Measurements from ENCODE around the gene RPS26.
A peak's percentile ranks its signal among the peaks of the same experiment; 100 is the strongest.
"Not testable (repeated sequence)": the region's sequence is repeated elsewhere in the genome, so short reads cannot be mapped to it uniquely, and the experiment has no call there.

RPS26 gene

DNA sequence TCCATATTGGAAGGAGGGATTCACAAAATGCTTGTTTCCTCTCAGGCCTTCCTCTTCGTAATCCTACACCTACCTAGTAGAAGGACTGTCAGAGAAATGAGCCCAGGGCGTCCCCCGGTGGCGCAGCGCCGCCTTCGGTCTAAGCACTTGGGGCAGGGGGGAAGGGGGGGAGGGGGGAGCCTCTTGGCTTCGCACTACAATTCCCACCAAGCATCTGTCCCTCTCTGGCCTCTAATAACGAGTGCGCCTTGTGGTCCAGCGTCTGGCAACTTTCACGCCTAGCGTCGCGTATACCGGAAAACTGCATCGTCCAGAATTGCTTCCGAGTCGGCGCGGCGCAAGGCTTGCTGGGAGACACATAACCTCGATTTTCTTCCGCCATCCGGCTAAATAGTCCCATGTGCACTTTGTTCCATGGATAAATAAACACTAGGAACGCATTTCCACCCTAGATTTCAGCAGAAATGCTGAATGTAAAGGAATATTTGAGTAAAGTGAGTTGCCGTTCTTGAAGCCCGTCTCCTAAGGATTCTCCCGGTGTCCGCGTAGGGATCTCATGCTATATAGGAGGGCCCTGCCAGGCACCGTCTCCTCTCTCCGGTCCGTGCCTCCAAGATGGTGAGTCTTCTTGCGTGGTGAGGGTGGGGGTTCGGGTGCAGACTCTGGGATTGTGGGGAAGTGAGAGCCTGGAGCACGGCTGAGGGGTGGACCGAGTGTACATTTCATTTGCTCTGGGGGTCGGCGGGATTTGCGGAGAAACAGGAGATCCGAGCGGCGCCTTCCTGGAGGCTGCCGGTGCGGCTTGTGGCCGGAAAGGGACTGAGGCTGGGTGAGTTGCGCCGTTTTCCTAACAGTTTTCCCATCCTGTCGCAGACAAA, at the start of gene RPS26:
TSS of gene RPS26 (plus strand) at position 367 of the 878 bp plus-strand sequence. CDS start at position 616, 249 bp downstream.
- DNase-seq (ENCODE audit: low spot score) = peak; percentile 92

DNA sequence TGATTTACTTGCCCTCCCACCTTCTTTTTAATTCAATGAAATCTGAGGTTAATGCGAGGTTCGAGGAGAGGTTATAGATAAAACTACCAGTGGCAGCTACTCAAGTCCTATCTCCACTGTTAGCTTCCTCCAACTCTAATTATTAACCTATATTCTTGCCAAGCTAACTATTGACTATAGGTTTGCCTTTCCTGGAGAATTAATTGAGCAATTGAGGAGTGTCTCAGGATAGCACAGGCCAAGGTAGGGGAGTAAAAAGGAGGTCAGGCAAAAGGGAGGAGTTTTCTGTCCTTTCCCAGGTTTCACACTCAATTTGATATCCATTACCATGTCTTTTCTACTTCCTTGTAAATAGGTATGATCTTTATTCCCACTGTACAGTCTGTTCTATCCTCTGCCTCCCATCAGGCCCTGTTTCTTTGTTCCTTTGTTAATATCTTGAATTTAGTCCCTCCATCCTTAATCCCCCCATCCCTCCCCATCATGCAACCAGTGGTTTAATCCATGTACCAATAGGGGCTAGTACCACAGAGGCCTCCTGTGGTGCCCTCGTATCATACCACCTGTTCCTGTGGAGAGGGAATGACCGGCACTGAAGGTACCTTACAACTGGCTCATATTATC, 48.4 kb upstream of the RPS26 start:
- no peak for DNase-seq (ENCODE audit: low spot score)

DNA sequence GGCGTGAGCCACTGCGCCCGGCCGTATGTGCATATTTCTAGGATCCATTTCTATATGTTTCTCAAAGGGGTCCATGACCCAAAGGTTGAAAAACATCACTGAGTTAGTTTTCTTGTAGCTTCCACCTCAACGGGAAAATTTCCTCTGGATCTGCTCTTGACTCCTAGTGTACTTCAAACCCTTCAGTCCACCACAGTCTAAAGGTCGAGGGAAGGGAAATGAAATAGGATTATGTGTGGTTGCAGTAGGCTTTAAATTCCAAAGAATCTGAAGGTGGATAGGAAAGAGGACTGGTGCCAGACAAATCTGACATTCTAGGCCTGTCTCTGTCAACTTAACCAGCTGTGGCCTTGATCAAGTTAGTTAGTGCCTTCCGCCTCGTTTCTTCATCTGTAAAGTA, 46.4 kb upstream of the RPS26 start:
- DNase-seq (ENCODE audit: low spot score) = no peak

DNA sequence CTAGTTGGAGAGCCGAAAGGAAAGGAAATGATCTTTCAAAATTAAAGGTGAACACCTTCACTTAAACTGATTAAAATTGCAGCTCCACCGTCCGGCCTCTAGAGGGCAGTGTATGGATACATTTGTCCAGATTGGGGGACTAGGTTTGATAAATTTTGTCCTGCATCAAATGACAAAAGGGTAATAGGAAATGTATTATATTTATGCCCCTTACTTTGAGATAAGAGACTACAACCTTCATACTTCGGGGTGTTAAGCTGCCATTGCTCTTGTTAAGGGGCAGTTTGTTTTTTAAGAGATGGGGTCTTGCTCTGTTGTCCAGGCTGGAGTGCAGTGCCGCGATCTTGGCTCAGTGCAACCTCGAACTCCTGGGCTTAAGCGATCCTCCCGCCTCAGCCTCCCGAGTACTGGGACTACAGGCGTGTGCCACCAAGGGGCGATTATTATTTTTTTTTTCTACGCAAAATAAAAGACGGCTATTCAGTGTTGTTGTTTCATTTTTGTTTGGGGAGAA, 45.5 kb upstream of the RPS26 start:
- peak; percentile 59 for DNase-seq (ENCODE audit: low spot score)

DNA sequence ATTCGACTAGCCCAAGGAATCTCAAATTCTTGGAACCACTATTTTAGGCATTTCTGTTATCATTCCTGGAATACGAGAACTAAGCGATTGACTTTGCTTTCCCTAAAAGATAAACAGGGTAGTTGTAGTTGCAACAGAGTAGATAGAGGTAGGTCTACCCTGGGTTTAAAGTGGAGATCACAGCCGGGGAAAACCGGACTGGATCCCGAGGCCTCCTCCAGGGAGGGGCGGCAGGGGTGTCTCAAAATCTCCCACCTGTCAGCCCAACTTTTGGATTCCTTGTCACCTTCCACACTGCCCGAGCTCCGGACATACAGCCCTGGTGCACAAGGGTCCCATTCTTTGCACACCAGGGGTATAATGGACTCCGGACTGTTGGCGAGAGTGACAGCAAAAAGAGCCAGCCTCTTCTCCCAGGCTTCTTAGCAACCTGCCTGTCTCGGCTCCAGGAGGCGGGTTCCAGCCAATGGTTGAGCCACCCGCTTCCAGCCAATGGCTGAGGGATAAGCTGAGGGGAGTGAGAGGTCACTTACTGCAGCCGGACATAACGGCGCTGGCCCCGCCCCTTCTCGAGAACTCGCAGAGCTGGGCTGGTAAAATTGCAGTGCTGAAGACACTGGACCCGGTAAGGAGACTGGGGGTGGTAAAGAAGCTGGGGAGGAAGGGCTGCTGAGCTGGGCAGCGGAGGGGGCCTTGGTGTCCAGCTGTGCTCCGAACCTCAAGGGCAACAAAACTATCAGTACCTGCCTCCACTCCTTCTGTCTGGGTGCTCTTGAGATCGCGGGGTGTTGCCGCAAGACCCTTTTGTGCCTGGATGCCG, 44.8 kb upstream of the RPS26 start, which contains the start of gene SUOX:
TSS of gene SUOX (plus strand) at position 562 of the 820 bp plus-strand sequence. CDS start 4,946 bp downstream, outside the sequence.
- peak; percentile 99 for DNase-seq (ENCODE audit: low spot score)

DNA sequence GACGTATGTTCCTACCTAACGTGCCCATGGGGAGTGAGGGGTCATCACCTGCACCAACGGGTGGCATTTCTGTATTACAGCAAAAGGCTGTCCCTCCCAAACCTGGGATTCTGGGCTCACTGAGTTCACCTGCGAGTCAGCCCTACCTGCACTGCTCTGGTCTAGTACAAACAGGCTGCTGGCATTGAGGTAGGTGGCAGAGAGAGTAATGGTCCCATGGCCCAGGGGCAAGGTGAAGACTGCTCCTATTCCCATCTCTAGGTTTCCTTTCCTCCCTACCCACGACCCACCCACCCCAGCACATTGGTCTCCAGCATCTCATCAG, 44.2 kb upstream of the RPS26 start:
- peak; percentile 33 for DNase-seq (ENCODE audit: low spot score)

DNA sequence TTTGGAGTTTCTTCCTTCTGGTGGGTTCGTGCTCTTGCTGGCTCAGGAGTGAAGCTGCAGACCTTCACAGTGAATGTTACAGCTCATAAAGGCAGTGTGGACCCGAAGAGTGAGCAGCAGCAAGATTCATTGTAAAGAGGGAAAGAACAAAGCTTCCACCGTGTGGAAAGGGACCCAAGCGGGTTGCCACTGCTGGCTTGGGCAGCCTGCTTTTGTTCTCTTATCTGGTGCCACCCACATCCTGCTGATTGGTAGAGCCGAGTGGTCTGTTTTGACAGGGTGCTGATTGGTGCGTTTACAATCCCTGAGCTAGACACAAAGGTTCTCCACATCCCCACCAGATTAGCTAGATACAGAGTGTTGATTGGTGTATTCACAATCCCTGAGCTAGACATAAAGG, 42.2 kb upstream of the RPS26 start:
- DNase-seq (ENCODE audit: low spot score) = not testable (repeated sequence)

DNA sequence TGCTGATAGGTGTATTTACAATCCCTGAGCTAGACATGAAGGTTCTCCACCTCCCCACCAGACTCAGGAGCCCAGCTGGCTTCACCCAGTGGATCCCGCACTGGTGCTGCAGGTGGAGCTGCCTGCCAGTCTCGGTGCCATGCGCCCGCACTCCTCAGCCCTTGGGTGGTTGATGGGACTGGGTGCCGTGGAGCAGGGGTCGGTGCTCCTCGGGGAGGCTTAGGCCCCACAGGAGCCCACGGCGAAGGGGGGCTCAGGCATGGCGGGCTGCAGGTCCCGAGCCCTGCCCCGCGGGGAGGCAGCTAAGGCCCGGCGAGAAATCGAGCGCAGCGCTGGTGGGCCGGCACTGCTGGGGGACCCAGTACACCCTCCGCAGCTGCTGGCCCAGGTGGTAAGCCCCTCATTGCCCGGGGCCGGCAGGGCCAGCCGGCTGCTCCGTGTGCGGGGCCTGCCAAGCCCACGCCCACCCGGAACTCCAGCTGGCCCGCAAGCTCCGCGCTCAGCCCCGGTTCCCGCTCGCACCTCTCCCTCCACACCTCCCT, 41.6 kb upstream of the RPS26 start:
- DNase-seq (ENCODE audit: low spot score) = not testable (repeated sequence)

DNA sequence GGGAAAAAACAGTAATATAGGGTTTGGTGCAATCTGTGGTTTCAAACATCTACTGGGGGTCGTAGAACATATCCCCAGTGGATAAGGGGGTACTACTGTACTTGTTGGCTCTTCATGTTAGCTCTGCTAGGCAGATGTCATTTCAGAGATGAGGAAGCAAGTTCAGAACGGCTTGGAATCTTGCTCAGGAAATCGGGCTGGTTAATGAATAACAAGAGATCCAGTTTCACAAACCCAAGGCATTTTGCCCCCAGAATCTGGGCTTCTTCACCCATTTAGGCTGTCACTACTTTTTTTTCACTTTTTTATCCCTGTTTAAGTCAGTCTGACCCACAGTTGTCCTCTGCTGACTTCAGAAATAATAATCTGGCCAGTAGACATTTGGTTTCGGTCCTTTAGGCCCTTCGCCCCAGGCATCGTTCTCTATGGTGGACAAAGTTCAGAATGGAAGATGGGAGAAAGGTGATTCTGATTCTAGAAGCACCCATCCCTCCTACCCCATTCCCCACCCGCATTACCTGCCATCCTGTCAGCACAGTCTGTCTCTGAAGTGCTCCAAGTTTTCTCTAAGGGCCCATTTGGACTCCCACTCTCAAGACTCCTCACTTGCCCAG, 40.1 kb upstream of the RPS26 start:
- DNase-seq (ENCODE audit: low spot score) = no peak

DNA sequence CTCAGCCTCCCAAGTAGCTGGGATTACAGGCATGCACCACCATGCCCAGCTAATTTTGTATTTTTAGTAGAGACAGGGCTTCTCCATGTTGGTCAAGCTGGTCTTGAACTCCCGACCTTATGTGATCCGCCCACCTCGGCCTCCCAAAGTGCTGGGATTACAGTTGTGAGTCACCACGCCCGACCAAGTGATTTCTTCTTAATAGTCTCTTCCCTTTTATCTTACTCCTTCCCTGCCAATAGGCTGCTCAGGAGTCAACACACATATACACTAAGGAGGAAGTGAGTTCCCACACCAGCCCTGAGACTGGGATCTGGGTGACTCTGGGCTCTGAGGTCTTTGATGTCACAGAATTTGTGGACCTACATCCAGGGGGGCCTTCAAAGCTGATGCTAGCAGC, 38.3 kb upstream of the RPS26 start:
- not testable (repeated sequence) for DNase-seq (ENCODE audit: low spot score)

DNA sequence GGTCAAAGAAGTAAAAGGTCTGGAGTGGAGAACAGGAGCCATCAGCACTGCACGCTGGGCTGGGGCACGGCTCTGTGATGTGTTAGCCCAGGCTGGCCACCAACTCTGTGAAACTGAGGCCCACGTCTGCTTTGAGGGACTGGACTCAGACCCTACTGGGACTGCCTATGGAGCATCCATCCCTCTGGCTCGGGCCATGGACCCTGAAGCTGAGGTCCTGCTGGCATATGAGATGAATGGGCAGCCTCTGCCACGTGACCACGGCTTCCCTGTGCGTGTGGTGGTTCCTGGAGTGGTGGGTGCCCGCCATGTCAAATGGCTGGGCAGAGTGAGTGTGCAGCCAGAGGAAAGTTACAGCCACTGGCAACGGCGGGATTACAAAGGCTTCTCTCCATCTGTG, 37.5 kb upstream of the RPS26 start:
- DNase-seq (ENCODE audit: low spot score) = no peak

DNA sequence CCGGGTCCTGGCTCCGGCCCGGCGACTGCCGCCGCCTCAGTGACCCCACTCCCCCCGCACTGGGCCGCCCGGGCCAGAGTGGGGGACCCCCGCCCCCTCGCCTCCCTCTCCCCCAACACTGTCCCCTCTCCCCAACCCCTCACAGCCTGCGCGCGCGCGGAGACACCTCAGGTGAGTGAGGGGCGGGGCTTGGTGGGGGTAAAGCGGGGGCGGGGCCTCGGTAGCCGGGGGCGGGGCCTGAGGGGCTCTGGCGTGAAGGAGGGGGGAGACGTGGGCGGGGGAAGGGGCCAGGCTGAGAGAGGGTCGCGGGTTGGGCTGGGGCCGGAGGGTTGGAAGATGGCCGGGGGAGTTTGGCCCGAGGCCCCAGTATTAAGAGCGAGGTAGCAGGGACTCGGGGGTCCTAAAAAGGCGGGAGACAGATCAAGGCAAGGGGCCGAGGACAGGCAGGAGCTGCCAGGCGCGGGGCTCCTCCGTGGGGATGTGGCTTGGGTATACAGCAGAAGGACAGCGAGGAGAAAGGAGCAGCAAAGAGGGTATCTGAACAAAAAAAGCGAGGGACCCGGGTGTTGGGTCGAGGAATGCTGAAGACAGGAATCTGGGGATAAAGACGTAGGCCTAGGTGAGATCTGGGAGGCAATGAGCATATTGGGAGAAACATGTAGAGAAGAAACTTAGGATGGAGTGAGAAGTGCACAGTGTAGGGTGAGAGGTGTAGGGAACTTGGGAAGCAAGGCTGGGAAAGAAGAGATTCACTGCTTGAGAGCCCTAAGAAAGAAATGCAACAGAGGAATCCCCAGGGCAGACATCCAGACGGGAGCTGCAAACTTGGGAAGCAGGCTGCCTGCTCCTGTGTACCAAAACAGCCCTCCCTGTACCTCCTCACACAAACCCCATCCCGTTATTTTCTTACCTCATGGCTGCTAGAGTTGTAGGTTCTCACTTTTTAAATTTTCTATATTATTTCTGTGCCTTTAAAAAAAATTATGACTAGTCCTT, 33.9 kb upstream of the RPS26 start:
- peak; percentile 96 for DNase-seq (ENCODE audit: low spot score)

DNA sequence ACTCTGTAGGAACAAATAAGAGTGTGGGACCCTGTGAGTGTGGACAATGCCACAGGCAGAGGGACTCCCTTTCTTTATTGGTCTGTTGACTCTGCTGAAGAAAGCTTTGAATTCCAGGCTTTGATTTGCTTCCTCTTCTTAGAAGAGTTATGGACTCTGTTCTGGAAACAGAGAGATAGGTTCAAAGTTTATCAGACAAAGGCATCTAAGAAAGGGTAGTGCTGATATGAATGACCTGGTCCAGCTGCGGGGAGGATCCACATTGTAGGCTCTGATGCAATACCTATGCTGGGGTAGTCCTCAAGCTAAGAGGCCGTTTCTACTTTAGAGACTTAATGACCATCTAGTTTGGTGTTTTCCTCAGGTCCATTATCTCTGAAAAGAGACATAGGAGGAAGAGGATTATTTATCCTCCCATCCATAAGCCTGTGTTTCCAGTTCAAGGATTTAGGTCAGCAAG, 31.6 kb upstream of the RPS26 start:
- DNase-seq (ENCODE audit: low spot score) = no peak

DNA sequence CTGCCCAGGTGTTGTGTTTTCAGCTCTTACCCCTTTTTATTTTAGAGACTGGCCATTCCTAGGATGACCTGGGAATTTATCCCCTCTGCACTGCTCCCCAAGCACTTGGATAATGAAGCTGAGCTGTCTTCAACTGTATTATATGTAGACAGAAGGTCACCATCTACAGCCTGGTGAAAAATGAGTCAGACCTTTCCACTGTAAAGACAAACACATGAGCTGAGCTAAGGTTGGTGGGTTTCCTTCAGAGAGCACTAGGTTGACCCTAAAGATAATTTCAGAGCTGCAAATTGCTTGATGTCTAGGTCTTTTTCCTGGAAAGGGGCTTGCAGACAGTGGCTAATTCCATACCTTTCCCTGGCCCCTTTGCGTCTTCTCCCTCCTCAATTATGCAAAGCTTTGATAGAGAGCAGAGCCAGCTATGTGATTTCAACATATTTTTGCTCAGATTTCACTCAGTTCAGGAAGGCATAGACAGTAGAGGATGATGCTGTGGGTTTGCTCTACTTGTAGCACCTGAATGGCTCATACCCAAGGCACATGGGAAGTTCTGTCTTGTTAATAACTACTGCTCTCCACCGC, 30.1 kb upstream of the RPS26 start:
- no peak for DNase-seq (ENCODE audit: low spot score)

DNA sequence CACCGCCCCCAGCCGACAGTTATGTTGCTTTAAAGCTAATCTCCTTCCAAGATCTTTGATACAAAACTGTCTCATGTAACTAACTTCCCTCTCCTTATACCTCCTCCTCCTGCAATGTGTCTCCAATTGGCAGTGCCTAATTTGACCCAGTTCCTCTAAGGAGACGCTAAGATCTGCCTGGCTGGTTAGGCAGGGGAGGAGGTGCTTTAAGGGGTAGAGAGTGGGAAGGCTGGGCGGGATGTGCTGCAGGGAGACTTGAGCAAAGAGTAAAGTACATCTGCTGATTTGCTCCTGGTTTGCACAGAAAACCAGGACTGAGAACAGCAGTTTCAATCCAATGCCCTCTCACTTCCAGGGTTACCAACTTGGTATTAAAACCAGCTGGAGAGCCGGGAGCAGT, 28.2 kb upstream of the RPS26 start:
- no peak for DNase-seq (ENCODE audit: low spot score)

DNA sequence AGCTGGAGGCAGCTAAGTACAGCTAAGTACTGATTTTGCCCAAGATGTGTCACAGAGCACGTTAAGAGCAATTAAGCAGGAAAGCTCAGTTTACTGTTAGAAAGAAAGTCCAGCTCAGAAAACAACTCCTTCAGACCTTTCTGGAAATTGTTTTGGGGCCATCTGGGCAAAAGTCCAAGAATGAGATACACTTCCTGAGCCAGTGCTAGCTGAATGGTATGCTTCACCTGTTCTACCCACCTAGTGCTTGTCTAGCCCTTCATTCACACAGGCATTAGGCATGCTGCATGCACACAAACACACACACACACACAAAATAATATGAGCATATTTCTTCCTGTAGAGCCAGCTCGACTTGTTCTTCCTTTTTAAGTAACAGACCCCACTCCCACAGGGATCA, 27.5 kb upstream of the RPS26 start:
- DNase-seq (ENCODE audit: low spot score) = peak; percentile 39

DNA sequence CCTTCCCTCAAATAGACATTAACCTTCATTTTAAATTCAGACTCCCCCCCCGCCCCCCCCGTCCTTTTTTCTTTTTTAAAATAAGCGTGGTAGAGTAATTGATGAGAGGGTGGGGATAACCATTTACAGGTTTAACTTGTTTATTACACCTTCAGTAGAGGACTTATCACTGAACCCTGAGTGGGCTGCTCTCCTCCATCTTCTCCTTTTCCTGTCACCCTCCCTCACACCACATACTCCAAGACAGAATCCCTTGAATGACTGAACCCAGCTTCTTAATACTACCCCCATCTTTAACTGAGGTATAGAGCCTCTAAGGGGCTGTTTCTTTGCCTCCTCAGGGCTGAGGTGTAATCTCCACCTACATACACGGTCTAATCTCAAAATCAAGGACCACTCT, 24.5 kb upstream of the RPS26 start:
- no peak for DNase-seq (ENCODE audit: low spot score)

DNA sequence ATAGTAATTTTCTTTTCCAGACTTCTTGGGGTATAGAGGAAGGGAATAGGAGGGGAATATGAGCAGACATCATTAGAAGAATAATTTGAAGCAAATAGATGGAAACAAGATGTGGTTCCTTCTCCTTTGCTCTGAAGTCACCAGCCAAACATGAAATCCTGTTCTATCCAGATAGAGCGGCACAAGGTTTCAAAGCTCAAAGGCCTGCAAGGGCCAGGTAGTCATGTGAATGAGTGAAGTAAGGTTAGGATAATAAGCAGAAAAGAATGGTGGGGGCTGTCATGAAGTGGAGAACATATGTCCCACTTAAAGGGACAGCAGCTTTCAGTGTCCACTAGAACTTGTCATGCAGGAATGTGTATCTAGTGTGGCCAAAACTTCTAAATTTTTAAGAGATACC, 23.4 kb upstream of the RPS26 start:
- DNase-seq (ENCODE audit: low spot score) = no peak

DNA sequence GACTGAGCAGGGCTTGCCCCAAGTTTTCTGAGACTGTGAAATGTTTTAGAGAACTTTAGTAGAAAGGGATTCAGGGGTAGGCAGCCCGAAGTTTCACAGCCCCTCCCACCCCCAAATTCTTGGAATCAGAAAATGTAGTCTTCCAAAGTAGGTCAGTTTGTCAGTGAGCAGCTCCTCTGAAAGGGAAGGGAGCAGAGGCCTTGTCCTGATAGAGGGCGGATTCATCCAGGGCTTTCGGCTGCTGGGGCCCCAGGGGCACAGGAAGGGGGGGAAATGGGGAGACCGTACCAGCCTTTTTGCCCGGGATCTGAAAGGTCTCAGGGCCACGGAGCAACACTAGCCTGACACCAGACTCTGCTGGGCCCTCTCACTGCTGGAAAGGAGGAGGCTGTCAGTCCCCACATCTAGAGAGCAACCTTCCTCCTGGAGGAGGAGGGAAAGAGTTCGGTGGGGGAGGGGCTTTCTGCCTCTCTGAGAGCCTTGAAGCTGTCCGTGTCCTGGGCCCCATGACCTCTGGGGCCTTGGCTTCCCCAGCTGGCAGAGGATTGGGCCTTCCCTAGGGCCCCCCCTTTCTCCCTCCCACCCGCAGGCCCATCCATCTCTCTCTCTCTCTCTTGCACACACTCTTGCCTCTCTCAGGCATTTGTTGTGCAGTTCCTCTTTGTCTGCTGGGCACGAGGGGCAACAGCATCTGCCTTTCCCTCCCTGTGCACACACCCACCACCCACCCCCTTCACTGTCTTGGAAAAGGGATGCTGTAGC, 21.1 kb upstream of the RPS26 start, which contains the start of gene IKZF4:
TSS of gene IKZF4 (plus strand) at position 621 of the 762 bp plus-strand sequence. CDS start 451 bp downstream, outside the sequence.
- DNase-seq (ENCODE audit: low spot score) = peak; percentile 69
